ENCODE measurements around the gene CNP.

The CNP gene

DNA sequence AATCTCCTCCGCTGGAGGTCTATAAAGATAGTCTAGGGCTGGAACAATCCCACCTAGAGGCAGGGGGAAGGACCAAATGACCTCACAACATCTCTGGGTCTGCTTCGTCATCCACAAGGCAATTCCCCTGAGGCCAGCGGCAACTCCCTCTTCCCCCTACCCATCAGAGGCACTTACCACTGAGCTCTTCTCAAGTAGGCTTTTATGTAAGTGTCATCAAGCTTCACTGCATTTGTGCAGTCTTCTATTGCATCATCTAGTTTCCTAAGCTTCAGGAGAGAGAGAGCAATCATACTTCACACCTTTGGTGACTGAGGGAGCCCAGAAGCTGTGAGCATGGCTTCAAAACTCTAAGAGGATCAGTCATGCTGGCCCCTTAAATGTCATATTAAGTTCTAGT, 21.0 kb downstream of the CNP start:
- H3K27ac ChIP-seq: no peak overlapping the region
- POLR2A ChIA-PET (ENCODE audit: low non-redundant PET): no interaction called here
- TF ChIP-seq, protein P1, sequence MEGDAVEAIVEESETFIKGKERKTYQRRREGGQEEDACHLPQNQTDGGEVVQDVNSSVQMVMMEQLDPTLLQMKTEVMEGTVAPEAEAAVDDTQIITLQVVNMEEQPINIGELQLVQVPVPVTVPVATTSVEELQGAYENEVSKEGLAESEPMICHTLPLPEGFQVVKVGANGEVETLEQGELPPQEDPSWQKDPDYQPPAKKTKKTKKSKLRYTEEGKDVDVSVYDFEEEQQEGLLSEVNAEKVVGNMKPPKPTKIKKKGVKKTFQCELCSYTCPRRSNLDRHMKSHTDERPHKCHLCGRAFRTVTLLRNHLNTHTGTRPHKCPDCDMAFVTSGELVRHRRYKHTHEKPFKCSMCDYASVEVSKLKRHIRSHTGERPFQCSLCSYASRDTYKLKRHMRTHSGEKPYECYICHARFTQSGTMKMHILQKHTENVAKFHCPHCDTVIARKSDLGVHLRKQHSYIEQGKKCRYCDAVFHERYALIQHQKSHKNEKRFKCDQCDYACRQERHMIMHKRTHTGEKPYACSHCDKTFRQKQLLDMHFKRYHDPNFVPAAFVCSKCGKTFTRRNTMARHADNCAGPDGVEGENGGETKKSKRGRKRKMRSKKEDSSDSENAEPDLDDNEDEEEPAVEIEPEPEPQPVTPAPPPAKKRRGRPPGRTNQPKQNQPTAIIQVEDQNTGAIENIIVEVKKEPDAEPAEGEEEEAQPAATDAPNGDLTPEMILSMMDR (conservative IDR thresholded peaks at IDR 0.05; ENCODE audit: low read depth): no peak
- CTCF ChIA-PET: no interaction called here
- no peak for DNase-seq (ENCODE audit: low spot score)

DNA sequence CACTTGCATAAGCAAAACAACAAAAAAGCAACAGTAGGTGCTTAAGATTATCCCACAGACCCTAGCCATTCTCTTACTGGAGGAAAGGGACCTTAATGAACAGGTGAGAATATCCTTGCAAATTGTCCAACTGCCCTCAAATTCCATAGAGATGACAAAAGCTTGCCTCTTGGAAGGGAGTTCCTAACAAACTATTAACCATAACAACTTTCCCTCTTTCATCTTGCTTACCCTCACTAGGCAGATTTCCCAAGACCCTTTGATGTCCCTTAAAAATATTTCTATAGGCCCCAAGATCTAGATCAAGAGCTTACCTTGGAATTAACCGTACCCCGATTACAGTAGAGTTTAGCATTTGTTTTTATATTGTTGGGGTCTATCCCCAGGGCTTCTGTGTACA, 21.8 kb downstream of the CNP start:
- no peak for DNase-seq (ENCODE audit: low spot score)
- TF ChIP-seq, protein P1 (conservative IDR thresholded peaks at IDR 0.05; ENCODE audit: low read depth): no peak
- no peak overlapping the region for H3K27ac ChIP-seq
- ChIA-PET POLR2A (ENCODE audit: low non-redundant PET) (no interaction called here), CTCF (interaction anchor here (0.6 to 1.4 kb wide), 2 partner anchors 8 to 37 kb away, joined by 3 read pairs; no protein-coding TSS in a partner anchor)

- no peak overlapping the region for H3K27ac ChIP-seq
- DNase-seq (ENCODE audit: low spot score): no peak
- ChIA-PET POLR2A (ENCODE audit: low non-redundant PET) (no interaction called here), CTCF (interaction anchor here (1.4 kb wide), 1 partner anchor 36 kb away, joined by 3 read pairs; no protein-coding TSS in a partner anchor)
- TF ChIP-seq, protein P1 (conservative IDR thresholded peaks at IDR 0.05; ENCODE audit: low read depth): no peak
Measured at GRCh38 chr17:41989702-41990419, 23.3 kb downstream of the CNP start.

- no peak overlapping the region for H3K27ac ChIP-seq
- CTCF ChIA-PET: interaction anchor here (0.6 kb wide), 1 partner anchor 586 kb away, joined by 3 read pairs; no protein-coding TSS in a partner anchor
Measured at GRCh38 chr17:41992576-41992975, 26.0 kb downstream of the CNP start.

GRCh38 chr17:41996855-41997164, 30.2 kb downstream of the CNP start:
- H3K27ac ChIP-seq: no peak overlapping the region
- CTCF ChIA-PET: interaction anchor here (1.1 kb wide), 1 partner anchor 8 kb away, joined by 3 read pairs; no protein-coding TSS in a partner anchor
- TF ChIP-seq, protein P1 (conservative IDR thresholded peaks at IDR 0.05; ENCODE audit: low read depth): no peak
- no peak for DNase-seq (ENCODE audit: low spot score)
- POLR2A ChIA-PET (ENCODE audit: low non-redundant PET): no interaction called here

More at GRCh38 chr17:41992576-41992975, 26.0 kb downstream of the CNP start:
- TF ChIP-seq, protein P1 (conservative IDR thresholded peaks at IDR 0.05; ENCODE audit: low read depth): no peak
- POLR2A ChIA-PET (ENCODE audit: low non-redundant PET): no interaction called here
- DNase-seq (ENCODE audit: low spot score): no peak

- ChIA-PET POLR2A (ENCODE audit: low non-redundant PET) (no interaction called here), CTCF (no interaction called here)
- DNase-seq (ENCODE audit: low spot score): no peak
- TF ChIP-seq, protein P1 (conservative IDR thresholded peaks at IDR 0.05; ENCODE audit: low read depth): no peak
- no peak overlapping the region for H3K27ac ChIP-seq
Measured at GRCh38 chr17:41998497-41998896, 31.9 kb downstream of the CNP start.

Data from RWPE1 (cell line).